Measurements from ENCODE around the gene PPM1H.
"Not testable (repeated sequence)": the region's sequence is repeated elsewhere in the genome, so short reads cannot be mapped to it uniquely, and the experiment has no call there.

The PPM1H gene

DNA sequence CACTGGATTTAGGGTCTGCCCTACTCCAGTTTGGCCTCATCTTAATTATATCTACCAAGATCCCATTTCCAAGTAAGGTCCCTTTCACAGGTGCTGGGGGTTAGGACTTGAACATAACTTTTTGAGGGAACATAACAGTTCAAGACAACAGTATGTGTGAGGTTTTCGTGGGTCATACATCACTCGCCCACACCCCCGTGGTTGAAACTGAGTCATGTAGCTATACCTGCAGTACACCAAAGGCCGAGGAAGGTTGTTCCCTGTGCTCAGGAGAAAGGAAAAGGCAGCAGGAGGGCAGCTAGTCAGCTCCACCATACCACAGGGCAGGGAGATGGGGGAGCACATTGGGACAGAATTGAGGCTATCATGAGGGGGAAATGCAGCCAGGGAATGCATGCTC is 167.0 kb downstream of the PPM1H start:
- DNase-seq (ENCODE audit: low spot score): no peak

GRCh38 chr12:62767496-62767895 is 167.5 kb downstream of the PPM1H start:
- no peak for DNase-seq (ENCODE audit: low spot score)

DNA sequence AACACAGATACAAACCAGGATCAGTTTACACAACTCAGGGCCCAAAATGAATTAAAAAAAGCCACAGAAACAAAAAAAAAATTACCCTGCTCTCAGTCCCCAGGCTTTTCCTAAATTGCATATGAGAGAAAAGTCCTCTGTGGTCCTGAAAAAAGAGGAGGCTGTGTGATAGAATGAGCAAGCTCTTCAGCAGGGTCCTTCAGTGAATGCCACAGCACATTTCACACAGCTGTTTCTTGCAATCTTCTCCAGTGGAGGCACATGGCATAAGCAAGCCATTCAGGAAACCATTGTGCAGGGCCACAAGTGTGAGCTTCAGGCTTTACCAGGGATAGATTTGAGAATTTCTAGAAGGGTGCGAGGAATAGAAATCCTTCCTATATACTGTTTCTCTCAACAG is 168.5 kb downstream of the PPM1H start:
- no peak for DNase-seq (ENCODE audit: low spot score)

GRCh38 chr12:62763861-62764645 is 170.9 kb downstream of the PPM1H start:
- no peak for DNase-seq (ENCODE audit: low spot score)

GRCh38 chr12:62763312-62763711 is 171.6 kb downstream of the PPM1H start:
- no peak for DNase-seq (ENCODE audit: low spot score)

DNA sequence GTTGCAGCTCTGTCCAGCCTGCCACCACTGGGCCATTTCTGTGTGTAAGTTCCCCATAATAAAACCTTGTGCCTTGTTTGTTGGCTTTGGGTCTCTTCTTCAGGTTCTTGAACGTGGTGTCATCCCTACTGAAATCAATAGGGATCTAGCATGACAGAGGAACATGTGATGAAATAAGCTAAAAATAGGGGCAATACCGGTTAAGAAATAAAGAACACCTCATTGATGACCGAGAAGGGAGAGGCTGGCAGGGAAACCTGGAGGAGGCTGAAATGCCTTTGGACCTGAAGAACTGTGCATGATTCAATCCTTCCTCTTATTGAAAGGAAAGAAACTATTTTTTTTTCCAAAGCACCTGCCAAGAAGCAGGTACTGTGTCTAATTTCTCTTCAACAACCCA is 172.3 kb downstream of the PPM1H start:
- DNase-seq (ENCODE audit: low spot score): no peak

DNA sequence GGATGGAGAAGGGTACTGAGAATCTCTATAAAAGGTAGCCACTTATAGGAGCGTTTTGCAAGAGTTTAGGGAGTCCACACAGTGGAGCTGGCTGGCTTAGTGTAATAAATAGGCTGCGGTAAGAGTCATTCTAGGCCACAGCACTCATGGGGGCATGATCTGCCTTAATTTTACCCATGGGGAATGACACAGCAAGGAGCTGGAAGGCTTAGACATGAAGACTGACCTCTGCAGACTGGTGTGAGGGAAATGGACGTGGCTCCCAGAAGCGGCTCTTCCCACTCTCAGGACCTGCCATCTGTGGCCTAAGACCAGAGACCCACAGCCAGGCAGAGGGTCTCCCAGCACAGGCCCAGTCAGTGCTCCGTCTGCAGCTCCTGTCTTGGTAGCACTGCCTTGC is 173.3 kb downstream of the PPM1H start:
- no peak for DNase-seq (ENCODE audit: low spot score)

- DNase-seq (ENCODE audit: low spot score): no peak
These were observed 174.2 kb downstream of the PPM1H start for GRCh38 chr12:62760779-62761178.

GRCh38 chr12:62760341-62760740 is 174.6 kb downstream of the PPM1H start:
- DNase-seq (ENCODE audit: low spot score): not testable (repeated sequence)

DNA sequence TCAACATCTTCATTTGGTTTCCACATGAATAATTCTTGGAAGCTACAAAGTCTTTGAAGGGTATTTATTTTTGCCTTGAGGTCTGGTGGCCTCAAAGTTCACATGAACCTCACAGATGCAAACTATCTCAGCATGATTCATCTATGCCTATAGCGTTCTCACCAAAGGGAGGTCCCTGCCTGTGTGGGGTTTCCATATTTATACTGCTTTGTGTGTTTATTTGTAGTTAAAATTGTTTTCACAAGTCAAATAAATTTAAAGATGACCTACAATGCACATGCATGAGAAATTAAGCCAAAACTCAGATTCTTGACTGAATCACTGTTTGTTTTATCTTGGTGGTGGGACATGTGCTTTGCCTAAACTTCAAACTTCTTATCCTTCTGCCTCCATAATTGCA is 176.7 kb downstream of the PPM1H start:
- DNase-seq (ENCODE audit: low spot score): no peak

- no peak for DNase-seq (ENCODE audit: low spot score)
These were observed 177.9 kb downstream of the PPM1H start for GRCh38 chr12:62757048-62757447.

- no peak for DNase-seq (ENCODE audit: low spot score)
These were observed 180.2 kb downstream of the PPM1H start for GRCh38 chr12:62754706-62755105.

DNA sequence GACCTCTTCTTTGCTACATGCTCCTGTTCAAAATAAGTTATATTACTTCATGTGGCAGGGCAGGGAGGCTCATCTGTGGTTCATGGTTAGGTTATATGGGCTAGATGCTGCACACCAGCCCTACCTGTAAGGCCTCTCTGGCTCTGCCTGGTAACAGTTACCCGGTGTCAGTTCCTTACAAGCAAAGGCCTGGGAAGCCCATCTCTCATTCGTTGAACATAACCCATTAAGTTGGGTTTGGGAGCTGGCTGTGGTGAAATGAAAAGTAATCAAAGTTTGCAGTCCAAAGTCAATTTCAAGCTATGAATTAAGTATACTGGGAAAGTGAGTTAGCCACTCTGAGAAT is 183.2 kb downstream of the PPM1H start:
- DNase-seq (ENCODE audit: low spot score): no peak

DNA sequence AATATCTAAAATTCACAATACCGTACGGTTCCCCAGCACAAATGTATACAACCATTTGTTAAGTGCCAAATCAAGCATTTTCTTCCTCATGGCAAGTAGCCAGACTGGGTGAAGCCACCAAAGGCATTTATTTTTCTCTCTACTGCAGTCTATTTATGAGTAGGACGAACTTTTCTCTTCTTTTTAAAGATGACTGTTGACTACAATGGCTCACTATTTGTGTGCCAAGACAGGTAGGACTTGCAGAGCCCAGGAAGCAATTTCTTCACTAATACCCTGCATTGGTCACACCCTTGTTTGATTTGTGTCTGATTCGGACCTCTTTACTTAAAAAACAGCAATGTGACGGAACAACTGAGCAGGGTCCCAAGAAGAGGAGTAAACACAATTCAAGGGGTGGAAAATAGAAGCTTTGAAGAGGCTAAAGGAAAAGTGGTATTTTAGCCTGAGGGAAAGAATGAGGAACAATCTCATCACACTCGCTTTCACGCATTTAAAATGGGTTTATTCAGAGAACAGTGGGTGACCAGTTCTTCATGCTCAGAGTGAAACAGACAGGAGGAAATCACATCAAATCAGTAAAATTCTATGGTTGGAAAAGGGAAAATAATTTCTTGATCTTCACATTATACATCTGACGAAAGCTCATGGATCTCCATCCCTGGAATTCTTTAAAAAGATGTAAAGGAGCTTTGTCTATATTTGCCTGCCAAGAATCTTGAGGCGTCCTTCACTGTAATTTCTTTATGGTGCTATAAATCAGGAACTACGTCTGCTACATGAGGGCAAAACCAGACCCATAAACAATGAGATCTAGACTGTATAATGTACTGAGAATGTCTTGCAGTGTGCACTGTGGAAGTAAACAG is 183.8 kb downstream of the PPM1H start:
- no peak for DNase-seq (ENCODE audit: low spot score)

GRCh38 chr12:62749586-62749985 is 185.4 kb downstream of the PPM1H start:
- no peak for DNase-seq (ENCODE audit: low spot score)

GRCh38 chr12:62748941-62749468 is 185.9 kb downstream of the PPM1H start:
- DNase-seq (ENCODE audit: low spot score): no peak

GRCh38 chr12:62744551-62744950 is 190.4 kb downstream of the PPM1H start:
- DNase-seq (ENCODE audit: low spot score): no peak

GRCh38 chr12:62739266-62740015 is 195.5 kb downstream of the PPM1H start:
- DNase-seq (ENCODE audit: low spot score): no peak

- DNase-seq (ENCODE audit: low spot score): no peak
These were observed 196.3 kb downstream of the PPM1H start for GRCh38 chr12:62738616-62739015.

GRCh38 chr12:62738105-62738504 is 196.8 kb downstream of the PPM1H start:
- no peak for DNase-seq (ENCODE audit: low spot score)

- no peak for DNase-seq (ENCODE audit: low spot score)
These were observed 197.3 kb downstream of the PPM1H start for GRCh38 chr12:62737615-62738014.

GRCh38 chr12:62737188-62737587 is 197.8 kb downstream of the PPM1H start:
- DNase-seq (ENCODE audit: low spot score): no peak
